GM06990 (cell line): ENCODE results near the gene NPFFR2.
"Not testable (repeated sequence)": the region's sequence is repeated elsewhere in the genome, so short reads cannot be mapped to it uniquely, and the experiment has no call there.

Experiments
- DNase-seq: peaks from one replicate; pipeline ENCODE4 v3.0.0-alpha.2; 2011; ENCODE audit not compliant: insufficient read length; ENCODE audit errors: extremely low read depth
- H3K27me3 ChIP-seq: replicated peaks from 2 replicates; pipeline ENCODE4 v1.6.0; 2011; ENCODE audit warnings: low read length; ENCODE audit not compliant: control insufficient read depth, insufficient read depth
- H3K36me3 ChIP-seq: 2 replicates; pipeline ENCODE4 v1.5.1; 2011; ENCODE audit warnings: low read length; ENCODE audit not compliant: control insufficient read depth, insufficient read depth
- H3K4me3 ChIP-seq: replicated peaks from 2 replicates; pipeline ENCODE4 v1.5.1; 2011; ENCODE audit warnings: low read depth, mild to moderate bottlenecking, control low read depth, low read length
- TF ChIP-seq, protein P1 (sequence below): IDR thresholded peaks from 2 replicates; pipeline ENCODE4 v1.5.1; 2011; ENCODE audit warnings: low read length, control low read depth, mild to moderate bottlenecking, inconsistent platforms; ENCODE audit not compliant: insufficient read depth, poor library complexity, severe bottlenecking

NPFFR2 gene

DNA sequence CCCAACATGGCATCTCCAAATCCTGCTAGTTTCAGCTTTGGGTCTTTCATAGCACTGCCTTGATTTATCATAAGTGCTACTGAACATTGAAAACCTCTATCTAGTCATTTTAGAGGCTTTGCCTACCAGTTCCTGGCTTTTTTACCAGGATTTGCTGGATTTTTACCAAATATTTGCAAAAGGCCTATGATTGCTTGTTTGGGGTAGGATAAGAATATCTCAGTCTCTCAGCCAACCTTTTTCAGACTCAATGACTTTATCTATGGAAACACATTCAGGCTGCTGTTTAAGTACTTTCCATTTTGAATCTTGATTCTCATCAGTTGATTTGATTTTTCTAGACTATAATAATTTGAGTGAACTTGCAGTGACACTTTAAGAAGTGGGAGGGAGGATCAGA, 80.1 kb downstream of the NPFFR2 start:
- TF ChIP-seq, protein P1, sequence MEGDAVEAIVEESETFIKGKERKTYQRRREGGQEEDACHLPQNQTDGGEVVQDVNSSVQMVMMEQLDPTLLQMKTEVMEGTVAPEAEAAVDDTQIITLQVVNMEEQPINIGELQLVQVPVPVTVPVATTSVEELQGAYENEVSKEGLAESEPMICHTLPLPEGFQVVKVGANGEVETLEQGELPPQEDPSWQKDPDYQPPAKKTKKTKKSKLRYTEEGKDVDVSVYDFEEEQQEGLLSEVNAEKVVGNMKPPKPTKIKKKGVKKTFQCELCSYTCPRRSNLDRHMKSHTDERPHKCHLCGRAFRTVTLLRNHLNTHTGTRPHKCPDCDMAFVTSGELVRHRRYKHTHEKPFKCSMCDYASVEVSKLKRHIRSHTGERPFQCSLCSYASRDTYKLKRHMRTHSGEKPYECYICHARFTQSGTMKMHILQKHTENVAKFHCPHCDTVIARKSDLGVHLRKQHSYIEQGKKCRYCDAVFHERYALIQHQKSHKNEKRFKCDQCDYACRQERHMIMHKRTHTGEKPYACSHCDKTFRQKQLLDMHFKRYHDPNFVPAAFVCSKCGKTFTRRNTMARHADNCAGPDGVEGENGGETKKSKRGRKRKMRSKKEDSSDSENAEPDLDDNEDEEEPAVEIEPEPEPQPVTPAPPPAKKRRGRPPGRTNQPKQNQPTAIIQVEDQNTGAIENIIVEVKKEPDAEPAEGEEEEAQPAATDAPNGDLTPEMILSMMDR, result no peak
- H3K4me3 ChIP-seq, result no peak overlapping the region
- no peak for DNase-seq
- H3K36me3 ChIP-seq, result no peaks in the 10 kb centered on the region
- H3K27me3 ChIP-seq, result no peaks in the 10 kb centered on the region

DNA sequence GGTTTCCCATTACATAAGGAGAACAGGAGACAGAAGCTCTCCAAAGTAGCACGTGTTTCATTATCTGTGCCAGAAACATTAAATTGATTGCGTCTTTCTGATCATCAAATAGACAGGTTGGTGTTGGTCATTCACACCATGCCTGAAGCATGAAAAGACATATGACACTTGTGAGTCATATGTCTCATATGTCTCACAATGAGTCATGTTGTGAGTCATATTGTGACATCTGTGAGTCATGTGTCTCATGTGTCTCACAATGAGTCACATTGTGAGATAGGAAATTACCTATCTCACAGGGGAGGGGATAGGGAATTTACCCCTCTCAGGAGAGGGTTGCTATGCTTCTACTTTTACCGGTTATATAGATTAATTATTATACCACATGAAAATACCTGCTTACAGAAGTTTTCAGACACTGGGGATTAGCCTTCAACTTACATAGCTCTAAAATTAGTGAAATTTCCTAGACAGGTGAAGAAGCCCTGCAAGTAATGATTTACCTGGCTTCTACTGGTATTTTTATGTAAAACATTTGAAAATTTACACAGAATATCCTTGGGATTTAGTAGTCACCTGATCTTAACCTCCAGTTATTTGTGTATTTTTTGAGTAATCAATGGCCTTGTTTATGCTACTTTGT, 80.8 kb downstream of the NPFFR2 start:
- H3K36me3 ChIP-seq, result no peaks in the 10 kb centered on the region
- DNase-seq, result peak; percentile 75

DNA sequence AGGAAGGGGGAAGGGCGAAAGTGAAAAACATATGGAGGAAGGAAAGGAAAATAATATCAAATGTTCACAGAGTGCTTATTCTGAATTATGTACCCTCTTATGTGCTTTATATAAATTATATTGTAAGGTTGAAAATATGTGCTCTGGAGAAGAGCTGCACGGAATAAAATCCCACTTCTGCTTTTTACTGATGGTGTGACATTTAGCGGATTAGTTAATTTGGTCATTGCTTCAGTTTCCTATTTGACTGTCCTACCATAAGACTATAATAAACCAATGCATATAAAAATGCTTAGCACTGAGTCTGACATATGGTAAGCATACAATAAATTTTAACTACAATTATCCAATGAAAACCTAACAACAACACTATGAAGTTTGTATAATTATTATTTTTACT, 86.2 kb downstream of the NPFFR2 start:
- Histone ChIP-seq H3K27me3 (no peaks in the 10 kb centered on the region), H3K4me3 (no peak overlapping the region), H3K36me3 (no peaks in the 10 kb centered on the region)
- DNase-seq, result peak; percentile 6
- TF ChIP-seq, protein P1, result no peak

More for the DNA sequence above, 80.8 kb downstream of the NPFFR2 start:
- H3K27me3 ChIP-seq, result no peaks in the 10 kb centered on the region
- TF ChIP-seq, protein P1, result no peak
- H3K4me3 ChIP-seq, result no peak overlapping the region

DNA sequence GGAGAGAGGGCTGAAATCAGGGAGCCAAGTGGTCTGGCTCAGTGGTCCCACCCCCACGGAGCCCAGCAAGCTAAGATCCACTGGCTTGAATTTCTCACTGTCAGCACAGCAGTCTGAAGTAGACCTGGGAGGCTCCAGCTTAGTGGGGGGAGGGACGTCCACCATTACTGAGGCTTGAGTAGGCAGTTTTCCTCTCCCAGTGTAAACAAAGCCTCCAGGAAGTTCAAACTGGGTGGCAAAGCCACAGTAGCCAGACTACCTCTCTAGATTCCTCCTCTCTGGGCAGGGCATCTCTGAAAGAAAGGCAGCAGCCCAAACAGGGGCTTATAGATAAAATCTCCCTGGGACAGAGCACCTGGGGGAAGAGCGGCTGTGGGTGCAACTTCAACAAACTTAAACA, 88.1 kb downstream of the NPFFR2 start:
- Histone ChIP-seq H3K27me3 (no peaks in the 10 kb centered on the region), H3K4me3 (no peak overlapping the region), H3K36me3 (no peaks in the 10 kb centered on the region)
- no peak for DNase-seq
- TF ChIP-seq, protein P1, result no peak

DNA sequence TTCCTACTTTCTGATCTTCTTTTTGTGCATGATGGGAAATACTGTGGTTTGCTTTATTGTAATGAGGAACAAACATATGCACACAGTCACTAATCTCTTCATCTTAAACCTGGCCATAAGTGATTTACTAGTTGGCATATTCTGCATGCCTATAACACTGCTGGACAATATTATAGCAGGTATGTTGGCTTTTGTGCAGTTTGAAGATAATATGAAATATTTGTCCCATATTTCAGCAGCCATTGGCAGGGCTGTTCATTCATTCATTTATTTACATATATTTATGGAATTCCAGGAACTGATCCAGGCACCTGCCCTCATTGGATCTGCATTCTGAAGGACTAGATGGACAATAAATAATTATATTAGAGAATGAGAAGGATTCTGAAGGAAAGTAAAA, 96.9 kb downstream of the NPFFR2 start:
- TF ChIP-seq, protein P1, result no peak
- no peaks in the 10 kb centered on the region for H3K27me3 ChIP-seq
- no peak for DNase-seq
- H3K36me3 ChIP-seq, result no peaks in the 10 kb centered on the region
- no peak overlapping the region for H3K4me3 ChIP-seq

DNA sequence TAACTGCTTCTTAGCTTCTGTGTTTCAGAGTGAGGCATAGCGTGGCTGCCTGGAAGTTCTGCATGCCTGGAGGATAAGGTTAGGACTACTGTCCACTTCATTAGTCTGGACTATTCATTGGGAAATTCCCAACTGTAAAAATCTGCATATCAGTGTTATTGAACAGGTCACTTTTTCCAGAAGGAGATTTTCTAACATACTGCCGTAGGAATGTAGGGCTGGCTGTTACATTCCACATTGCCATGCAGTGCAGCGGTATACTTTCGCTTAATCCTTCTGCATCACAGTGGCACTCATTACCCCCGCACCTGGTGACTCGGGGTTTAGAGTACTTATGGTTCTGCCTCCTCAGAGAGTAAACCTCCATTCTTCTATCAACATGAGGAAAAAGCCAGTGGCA, 104.6 kb downstream of the NPFFR2 start:
- TF ChIP-seq, protein P1, result no peak
- H3K27me3 ChIP-seq, result no peaks in the 10 kb centered on the region
- H3K4me3 ChIP-seq, result no peak overlapping the region
- no peak for DNase-seq
- no peaks in the 10 kb centered on the region for H3K36me3 ChIP-seq

DNA sequence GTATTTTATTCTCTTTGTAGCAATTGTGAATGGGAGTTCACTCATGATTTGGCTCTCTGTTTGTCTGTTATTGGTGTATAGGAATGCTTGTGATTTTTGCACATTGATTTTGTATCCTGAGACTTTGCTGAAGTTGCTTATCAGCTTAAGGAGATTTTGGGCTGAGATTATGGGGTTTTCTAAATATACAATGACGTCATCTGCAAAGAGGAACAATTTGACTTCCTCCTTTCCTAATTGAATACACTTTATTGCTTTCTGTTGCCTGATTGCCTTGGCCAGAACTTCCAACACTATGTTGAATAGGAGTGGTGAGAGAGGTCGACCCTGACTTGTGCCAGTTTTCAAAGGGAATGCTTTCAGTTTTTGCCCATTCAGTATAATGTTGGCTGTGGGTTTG, 108.2 kb downstream of the NPFFR2 start:
- H3K4me3 ChIP-seq, H3K36me3 ChIP-seq, DNase-seq, H3K27me3 ChIP-seq: not testable (repeated sequence)
